ENCODE results near the gene MIOX.

The MIOX gene

DNA sequence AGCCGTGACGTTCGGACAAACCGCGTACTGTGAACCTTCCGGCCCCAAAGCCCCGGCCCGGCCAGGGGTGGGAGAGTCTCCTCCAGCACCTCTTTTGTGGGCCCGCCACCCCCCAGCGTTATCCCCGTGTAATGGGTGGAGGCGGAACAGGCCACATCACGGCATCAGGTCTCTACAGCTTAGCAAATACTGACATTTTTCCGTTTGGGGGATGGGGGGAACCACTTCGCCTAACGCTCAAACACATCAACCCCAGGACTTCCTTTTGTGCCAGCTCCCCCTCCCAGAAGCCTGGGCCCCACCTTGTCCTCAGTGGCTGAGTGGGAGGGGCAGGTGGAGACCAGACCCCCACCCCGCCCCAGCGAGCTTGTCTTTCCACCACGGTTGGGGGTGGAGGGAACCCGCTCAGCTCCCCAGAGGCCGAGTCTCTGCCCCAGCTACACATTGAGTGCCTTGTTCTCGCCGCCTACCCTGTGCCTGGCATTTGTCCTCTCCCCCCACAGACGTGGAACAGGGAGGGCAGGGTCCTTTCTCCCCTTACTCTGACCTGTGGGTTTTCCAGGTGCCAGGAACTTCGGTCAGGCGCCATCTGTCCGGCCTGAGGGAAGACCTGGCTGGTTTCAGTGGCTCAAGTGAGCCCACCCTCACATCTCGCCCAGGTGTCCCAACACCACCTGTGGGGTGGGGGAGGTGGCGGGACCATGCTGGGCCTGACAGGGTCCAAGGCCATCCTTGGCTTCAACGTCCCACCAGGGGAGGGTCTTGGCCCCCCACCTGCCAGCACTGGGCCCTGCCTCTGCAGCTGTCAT is 41.4 kb upstream of the MIOX start:
- peak overlapping the region; percentile 43 for H3K27ac ChIP-seq (ENCODE audit: extremely low read depth, low read depth, low read length)
- POLR2A ChIA-PET: interaction anchor here (1.0 to 3.0 kb wide), 5 partner anchors 56 to 194 kb away, joined by 3 to 12 read pairs (median 5); partner anchors contain the start of genes HDAC10, LMF2, NCAPH2 and SCO2
- H3K4me1 ChIP-seq (ENCODE audit: control insufficient read depth, insufficient read depth, low read length): no peaks in the 10 kb centered on the region; the same call in 1 of the 2 replicates
- no peaks in the 10 kb centered on the region for H3K9me3 ChIP-seq (ENCODE audit: control insufficient read depth, insufficient read depth, low read depth, low read length)
- peaks cover 9 to 88% of the 10 kb centered on the region in 2 experiments; a peak in 2 of 3 replicates for H3K36me3 ChIP-seq (ENCODE audit: control insufficient read depth in 2 of 2, insufficient read depth in 1 of 2, low read length in 2 of 2)
- CTCF ChIA-PET: interaction anchor here (0.5 to 0.9 kb wide), 4 partner anchors 51 to 174 kb away, joined by 3 to 4 read pairs (median 3); no protein-coding TSS in a partner anchor
- H3K4me3 ChIP-seq (ENCODE audit: low read depth, low read length): no peak overlapping the region
- no peak for TF ChIP-seq ZNF202 (tag by site-specific recombination; IDR thresholded peaks at IDR 0.05; ENCODE audit: borderline replicate concordance)
- TF ChIP-seq ZSCAN30 (tag by site-specific recombination; IDR thresholded peaks at IDR 0.05): no peak
- no peak for TF ChIP-seq ZNF366 (tag by site-specific recombination; conservative IDR thresholded peaks at IDR 0.05)
- TF ChIP-seq ZFHX2 (tag by site-specific recombination; conservative IDR thresholded peaks at IDR 0.05): peak; percentile 37; the same call in 1 of the 2 replicates
- no peak for TF ChIP-seq ATF2 (tag by site-specific recombination; IDR thresholded peaks at IDR 0.05; ENCODE audit: low read depth)
- 0 out of 2 replicates have a peak, but pooled peaks have one; percentile 4 for TF ChIP-seq ZBTB8A (tag by site-specific recombination; IDR thresholded peaks at IDR 0.05)
- TF ChIP-seq OVOL3 (tag by site-specific recombination; IDR thresholded peaks at IDR 0.05): no peak
- TF ChIP-seq YY2 (tag by site-specific recombination; IDR thresholded peaks at IDR 0.05): no peak
- TF ChIP-seq FEZF1 (tag by site-specific recombination; IDR thresholded peaks at IDR 0.05): no peak
- TF ChIP-seq, protein P1, sequence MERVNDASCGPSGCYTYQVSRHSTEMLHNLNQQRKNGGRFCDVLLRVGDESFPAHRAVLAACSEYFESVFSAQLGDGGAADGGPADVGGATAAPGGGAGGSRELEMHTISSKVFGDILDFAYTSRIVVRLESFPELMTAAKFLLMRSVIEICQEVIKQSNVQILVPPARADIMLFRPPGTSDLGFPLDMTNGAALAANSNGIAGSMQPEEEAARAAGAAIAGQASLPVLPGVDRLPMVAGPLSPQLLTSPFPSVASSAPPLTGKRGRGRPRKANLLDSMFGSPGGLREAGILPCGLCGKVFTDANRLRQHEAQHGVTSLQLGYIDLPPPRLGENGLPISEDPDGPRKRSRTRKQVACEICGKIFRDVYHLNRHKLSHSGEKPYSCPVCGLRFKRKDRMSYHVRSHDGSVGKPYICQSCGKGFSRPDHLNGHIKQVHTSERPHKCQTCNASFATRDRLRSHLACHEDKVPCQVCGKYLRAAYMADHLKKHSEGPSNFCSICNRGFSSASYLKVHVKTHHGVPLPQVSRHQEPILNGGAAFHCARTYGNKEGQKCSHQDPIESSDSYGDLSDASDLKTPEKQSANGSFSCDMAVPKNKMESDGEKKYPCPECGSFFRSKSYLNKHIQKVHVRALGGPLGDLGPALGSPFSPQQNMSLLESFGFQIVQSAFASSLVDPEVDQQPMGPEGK (tag by site-specific recombination; IDR thresholded peaks at IDR 0.05): peak; percentile 59; the same call in 1 of the 2 replicates
- TF ChIP-seq ZNF561 (tag by site-specific recombination; IDR thresholded peaks at IDR 0.05; ENCODE audit: borderline replicate concordance): no peak
- TF ChIP-seq GFI1B (tag by site-specific recombination; IDR thresholded peaks at IDR 0.05): no peak
- TF ChIP-seq, protein P2, sequence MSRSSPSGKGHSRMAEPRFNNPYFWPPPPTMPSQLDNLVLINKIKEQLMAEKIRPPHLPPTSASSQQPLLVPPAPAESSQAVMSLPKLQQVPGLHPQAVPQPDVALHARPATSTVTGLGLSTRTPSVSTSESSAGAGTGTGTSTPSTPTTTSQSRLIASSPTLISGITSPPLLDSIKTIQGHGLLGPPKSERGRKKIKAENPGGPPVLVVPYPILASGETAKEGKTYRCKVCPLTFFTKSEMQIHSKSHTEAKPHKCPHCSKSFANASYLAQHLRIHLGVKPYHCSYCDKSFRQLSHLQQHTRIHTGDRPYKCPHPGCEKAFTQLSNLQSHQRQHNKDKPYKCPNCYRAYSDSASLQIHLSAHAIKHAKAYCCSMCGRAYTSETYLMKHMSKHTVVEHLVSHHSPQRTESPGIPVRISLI (tag by site-specific recombination; IDR thresholded peaks at IDR 0.05): no peak
- TF ChIP-seq SCRT1 (tag by site-specific recombination; IDR thresholded peaks at IDR 0.05; ENCODE audit: borderline replicate concordance): peak; percentile 67; the same call in 1 of the 2 replicates
- TF ChIP-seq KLF9 (tag by site-specific recombination; IDR thresholded peaks at IDR 0.05; ENCODE audit: low read depth): no peak
- TF ChIP-seq ZNF837 (tag by site-specific recombination; IDR thresholded peaks at IDR 0.05): no peak
- no peak for TF ChIP-seq BCL11B (tag by site-specific recombination; IDR thresholded peaks at IDR 0.05; ENCODE audit: low read depth)
- TF ChIP-seq GLIS2 (tag by site-specific recombination; IDR thresholded peaks at IDR 0.05): 0 out of 2 replicates have a peak, but pooled peaks have one; percentile 34
- no peak for TF ChIP-seq ZNF701 (tag by site-specific recombination; IDR thresholded peaks at IDR 0.05)
- peak; percentile 65 for TF ChIP-seq KLF1 (tag by site-specific recombination; IDR thresholded peaks at IDR 0.05)
- TF ChIP-seq ZNF677 (tag by site-specific recombination; IDR thresholded peaks at IDR 0.05): no peak
- TF ChIP-seq EGR2 (tag by site-specific recombination; IDR thresholded peaks at IDR 0.05; ENCODE audit: low read depth): 0 out of 2 replicates have a peak, but pooled peaks have one; percentile 8
- TF ChIP-seq GLI2 (tag by site-specific recombination; IDR thresholded peaks at IDR 0.05; ENCODE audit: borderline replicate concordance, low read depth): no peak
- no peak for TF ChIP-seq ZNF558 (tag by site-specific recombination; IDR thresholded peaks at IDR 0.05)
- TF ChIP-seq HIC1 (tag by site-specific recombination; IDR thresholded peaks at IDR 0.05): no peak
- TF ChIP-seq ZNF660 (tag by site-specific recombination; IDR thresholded peaks at IDR 0.05): no peak
- TF ChIP-seq ZNF174 (tag by site-specific recombination; IDR thresholded peaks at IDR 0.05): no peak
- TF ChIP-seq GLIS1 (tag by site-specific recombination; IDR thresholded peaks at IDR 0.05): peak; percentile 21; the same call in 1 of the 2 replicates
- peak; percentile 52; the same call in 1 of the 2 replicates for TF ChIP-seq ZNF600 (tag by site-specific recombination; IDR thresholded peaks at IDR 0.05)
- 0 out of 2 replicates have a peak, but pooled peaks have one; percentile 8 for TF ChIP-seq SP2 (tag by site-specific recombination; IDR thresholded peaks at IDR 0.05)
- no peak; the same call in 1 of the 2 replicates for TF ChIP-seq KLF8 (tag by site-specific recombination; IDR thresholded peaks at IDR 0.05)
- TF ChIP-seq ZNF19 (tag by site-specific recombination; IDR thresholded peaks at IDR 0.05; ENCODE audit: low read depth): no peak

Measured in HEK293 (cell line).